ENCODE measurements around the gene ATG7.
"Not testable (repeated sequence)": the region's sequence is repeated elsewhere in the genome, so short reads cannot be mapped to it uniquely, and the experiment has no call there.

The ATG7 gene

DNA sequence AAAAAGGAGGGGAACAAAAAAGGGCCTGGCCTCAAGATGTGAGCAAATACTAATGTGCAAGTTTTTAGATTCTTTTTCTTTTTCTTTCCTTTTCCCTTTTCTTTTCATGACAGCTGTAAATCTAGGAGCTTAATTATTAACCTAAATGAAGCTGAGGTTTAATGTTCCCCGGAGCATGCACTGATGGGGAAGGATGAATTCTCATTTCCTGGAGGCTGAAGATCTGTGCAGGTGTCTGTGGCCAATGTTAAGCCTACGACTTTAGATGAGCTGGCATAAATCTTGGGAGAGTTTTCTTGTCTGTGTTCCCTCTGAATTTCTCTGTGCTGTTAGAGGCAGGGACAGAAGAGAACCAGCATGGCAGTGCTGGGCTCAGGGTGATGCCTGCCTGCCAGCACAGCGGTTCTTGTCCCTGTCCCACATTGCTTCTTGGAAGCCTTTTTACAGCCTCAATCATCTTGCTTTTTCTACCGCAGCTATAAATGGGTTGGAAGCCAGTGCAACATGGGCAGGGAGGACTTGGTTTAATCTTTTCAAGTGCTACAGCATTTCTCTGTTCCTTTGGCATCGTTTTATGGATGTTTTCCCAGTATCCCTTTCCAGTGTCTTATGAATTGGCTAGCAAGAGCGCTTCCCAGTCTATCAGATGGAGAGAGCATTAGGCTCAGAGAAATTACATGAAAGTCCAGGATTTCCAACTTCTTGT is 119.1 kb downstream of the ATG7 start:
- no peak for FAIRE-seq

DNA sequence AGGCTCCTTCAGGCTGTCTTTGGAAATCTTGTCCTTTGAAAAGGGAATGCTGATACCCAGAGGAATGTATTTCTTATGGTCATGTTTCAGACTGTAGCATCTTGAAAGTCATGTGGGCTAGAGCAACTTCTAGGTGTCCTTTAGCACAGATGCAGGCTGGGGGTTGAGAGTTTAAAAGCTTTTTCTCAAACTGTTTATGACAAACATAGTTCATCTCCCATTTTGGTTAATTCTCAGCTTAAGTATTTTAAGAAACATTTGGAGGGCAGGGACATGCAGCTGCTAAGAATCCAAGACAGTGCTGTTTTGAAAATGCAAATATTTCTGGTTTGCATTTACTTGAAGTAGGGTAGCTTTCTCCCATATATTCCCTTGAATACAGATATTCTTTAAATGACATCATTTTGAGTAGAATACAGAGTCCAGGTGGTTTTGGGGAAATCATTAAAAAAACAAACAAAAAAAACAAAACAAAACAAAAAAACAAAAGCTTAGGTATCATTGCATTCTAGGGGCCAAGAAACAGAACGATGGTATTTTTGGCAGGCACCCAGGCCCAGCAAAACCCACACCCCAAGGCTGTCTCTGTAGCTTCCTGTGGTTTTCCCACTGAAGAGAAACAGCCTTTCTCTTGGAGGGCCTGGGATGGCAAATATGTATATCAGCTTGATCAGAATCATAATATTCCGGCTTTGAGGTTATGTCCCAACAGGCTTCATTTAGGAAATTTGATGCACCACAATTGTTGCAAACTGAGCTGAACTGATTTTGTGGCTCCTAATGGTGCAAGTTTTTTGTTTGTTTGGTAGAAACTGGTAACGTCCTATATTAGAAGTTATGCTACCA is 120.0 kb downstream of the ATG7 start:
- FAIRE-seq = peak; percentile 35

- no peak for FAIRE-seq
These were observed 120.6 kb downstream of the ATG7 start for GRCh38 chr3:11392860-11393114.

DNA sequence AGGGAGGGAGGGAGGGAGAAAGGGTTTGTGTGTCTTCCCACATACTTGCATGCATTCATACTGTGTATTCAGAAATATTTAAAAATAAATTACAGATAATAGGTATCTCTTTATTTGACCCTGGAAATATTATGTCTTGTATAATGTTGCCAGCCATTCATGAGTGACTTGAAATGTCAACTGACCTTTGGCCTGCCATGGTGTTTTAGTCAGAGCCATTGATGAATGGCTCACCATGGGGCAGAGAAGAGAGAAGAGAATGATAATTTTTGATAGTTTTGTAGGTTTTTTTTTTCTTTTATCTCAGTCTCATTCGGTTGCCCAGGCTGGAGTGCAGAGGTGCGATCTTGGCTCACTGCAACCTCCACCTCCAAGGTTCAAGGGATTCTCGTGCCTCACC is 121.2 kb downstream of the ATG7 start:
- no peak for FAIRE-seq

GRCh38 chr3:11394392-11394791 is 122.2 kb downstream of the ATG7 start:
- FAIRE-seq = no peak

DNA sequence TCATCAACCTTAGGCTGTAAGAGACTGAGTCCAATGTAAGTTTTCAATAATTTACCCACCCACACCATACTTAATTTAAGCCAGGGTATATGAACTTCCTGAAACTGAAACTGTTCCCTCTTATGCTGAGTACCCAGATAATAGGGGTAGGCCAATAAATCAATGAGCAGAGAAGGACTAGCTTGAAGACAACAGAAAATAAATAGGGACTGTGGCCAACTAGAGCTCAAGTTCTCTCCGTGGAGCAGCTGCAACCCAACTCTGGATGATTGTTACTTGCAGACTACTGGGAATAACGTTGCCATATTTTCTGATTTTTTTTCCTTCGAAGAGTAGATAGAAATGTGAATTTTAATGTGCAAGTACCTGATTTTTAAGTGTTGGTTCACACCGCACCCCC is 128.0 kb downstream of the ATG7 start:
- FAIRE-seq = no peak

DNA sequence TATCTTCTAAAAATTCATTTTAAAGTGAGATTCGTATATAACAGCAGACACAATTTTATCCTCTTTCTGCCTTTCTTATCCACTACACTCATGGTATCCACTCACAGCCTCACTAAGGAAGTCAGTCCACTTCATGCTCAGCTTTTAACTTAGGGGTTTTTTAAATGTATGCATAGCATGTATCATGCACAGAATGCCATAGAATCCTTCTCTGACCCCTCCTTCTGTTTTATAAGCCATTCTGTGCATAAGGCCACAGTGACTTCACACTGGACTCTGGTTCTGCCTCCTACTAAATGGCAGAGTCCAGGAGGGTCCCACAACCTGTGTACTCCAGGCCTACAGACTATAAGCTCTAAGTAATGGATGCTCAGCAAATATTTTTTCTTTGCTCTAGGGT is 129.2 kb downstream of the ATG7 start:
- no peak for FAIRE-seq

DNA sequence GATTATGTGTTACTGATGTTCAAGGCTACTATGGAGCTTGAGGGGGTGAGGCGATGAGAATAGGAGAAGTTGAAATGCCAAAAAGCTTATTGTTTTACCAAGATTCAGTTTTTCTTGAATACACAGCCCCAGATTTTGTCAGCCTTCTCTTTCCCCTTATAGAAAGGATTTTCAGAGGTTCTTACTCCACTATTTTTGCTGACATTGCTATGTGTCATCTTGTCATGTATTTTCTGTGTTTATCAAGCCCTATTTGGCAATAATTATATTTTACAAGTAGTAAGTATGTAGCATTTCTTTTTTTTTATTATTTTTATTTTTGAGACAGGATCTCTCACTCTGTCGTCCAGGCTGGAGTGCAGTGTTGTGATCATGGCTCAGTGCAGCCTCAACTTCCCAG is 133.1 kb downstream of the ATG7 start:
- no peak for FAIRE-seq

- FAIRE-seq = no peak
These were observed 135.4 kb downstream of the ATG7 start for GRCh38 chr3:11407644-11408043.

GRCh38 chr3:11408324-11408859 is 136.2 kb downstream of the ATG7 start:
- not testable (repeated sequence) for FAIRE-seq

GRCh38 chr3:11410564-11410963 is 138.4 kb downstream of the ATG7 start:
- FAIRE-seq = no peak

GRCh38 chr3:11411956-11412355 is 139.8 kb downstream of the ATG7 start:
- FAIRE-seq = no peak

DNA sequence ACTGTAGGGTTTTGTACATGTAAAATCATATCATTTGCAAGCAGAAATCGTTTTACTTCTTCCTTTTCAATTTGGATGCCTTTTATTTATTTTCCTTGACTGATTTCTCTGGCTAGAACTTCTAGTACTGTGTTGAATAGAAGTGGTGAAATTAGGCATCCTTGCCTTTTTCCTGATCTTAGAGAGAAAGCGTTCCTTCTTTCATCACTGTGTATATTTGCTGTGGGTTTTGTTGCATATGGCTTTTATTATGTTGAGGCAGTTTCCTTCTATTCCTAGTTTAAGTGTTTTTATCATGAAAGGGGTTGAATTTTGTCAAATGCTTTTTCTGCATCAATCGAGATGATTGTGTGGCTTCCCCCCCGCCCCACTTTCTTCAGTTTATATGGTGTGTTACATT is 140.9 kb downstream of the ATG7 start:
- no peak for FAIRE-seq

DNA sequence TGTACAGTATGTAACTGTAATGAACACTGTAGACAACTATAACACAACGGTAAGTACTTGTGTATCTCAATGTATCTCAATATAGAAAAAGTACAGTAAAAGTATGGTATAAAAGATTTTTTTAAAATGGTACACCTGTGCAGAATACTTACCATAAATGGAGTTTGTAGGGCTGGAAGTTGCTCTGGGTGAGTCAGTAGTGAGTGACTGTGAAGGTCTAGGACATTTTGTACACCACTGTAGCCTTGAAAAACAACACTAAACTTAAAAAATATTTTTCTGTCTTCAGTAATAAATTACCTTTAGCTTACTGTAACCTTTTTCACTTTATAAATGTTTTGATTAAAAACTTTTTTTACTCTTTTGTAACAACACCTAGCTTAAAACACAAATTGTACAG is 142.9 kb downstream of the ATG7 start:
- no peak for FAIRE-seq

DNA sequence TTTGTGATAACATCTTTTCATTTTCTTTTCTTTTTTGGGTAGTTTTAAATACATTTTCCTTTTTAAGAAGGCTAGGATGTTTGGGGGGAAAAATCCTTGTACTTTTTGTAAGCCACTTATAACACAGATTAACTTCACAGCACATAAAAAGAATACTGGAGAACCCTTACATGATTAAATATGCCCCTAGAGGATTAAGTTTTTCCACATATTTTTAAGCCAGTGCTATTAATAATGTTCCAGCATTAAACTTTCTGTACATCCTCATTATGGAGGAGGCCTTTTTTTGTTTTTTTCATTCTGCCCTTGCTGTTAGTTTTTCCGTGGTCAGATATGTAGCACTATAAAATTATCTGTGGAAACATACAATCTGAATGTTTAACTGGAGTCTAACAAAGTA is 147.9 kb downstream of the ATG7 start:
- no peak for FAIRE-seq

DNA sequence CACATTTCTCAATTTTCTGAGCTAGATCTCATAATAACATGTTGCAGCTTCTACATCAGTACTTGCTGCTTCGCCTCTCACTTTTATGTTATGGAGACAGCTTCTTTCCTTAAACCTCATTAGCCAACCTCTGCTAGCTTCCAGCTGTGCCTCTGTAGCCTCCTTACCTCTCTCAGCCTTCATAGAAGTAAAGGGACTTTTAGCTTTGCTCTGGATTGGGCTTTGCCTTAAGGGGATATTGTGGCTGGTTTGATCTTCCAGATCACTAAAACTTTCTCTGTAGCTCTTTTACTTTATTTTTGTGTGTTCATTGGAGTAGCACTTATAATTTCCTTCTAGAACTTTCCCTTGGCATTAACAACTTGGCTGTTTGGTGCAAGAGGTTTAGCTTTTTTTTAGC is 150.1 kb downstream of the ATG7 start:
- FAIRE-seq = no peak

DNA sequence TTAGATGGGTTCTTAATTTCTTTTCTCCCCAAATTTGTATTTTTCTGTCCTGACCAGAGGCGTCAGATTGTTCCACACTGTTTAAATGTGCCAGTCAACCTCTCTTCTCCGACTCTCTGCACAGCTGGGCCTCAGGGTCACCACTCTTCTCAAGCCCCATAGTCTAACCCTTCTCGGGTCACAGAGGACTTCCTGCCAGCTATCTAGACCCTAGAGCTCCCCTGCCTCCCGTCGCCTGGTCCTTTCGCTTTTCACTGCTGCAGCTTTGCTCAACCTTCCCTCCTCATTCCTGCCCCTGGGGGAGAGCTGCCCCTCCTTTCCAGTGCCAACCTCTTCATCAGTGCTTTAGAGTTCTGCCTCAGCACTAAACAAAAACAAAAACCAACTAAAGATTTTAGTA is 151.7 kb downstream of the ATG7 start:
- no peak for FAIRE-seq

GRCh38 chr3:11424277-11424676 is 152.1 kb downstream of the ATG7 start:
- FAIRE-seq = no peak

- FAIRE-seq = no peak
These were observed 158.0 kb downstream of the ATG7 start for GRCh38 chr3:11430207-11430606.

GRCh38 chr3:11430624-11431023 is 158.4 kb downstream of the ATG7 start:
- FAIRE-seq = no peak

DNA sequence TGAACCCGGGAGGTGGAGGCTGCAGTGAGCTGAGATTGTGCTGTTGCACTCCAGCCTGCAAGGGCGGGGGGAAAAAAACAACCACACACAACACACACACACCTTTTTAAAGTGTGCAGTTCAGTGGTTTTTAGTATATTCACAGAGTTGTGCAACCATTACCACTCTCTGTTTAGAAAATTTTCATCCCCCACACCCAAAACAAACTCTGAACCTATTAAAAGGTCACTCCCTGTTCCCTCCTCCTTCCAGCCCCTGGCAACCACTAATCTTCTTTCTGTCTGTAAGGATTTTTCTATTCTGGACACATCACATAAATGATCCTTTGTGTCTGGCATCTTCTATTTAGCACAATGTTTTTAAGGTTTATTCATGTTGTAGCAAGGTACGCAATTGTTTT is 159.1 kb downstream of the ATG7 start:
- FAIRE-seq = no peak

- peak; percentile 96 for FAIRE-seq
These were observed 161.9 kb downstream of the ATG7 start for GRCh38 chr3:11434017-11434526.

GRCh38 chr3:11434563-11435096 is 162.4 kb downstream of the ATG7 start:
- no peak for FAIRE-seq
